Uterus (tissue), 4 donors: Measurements from ENCODE around the gene LRRC4B. TPM values are rescaled to one million over a fixed set of nuclear protein-coding genes. Genes with fewer than 3 reads are reported as not detected.

Experiments
- DNase-seq, 2 donors: peaks; one replicate each; pipeline ENCODE4 v3.0.0-alpha.2; 2019 to 2020
- H3K27ac ChIP-seq, 2 donors: fragments of 200-600 bp; sonication (generic); 1 replicate in 1 of 2; 2 replicates in 1 of 2; pipeline ENCODE4 v1.5.1; 2016 to 2018
- H3K27me3 ChIP-seq, 2 donors: fragments of 200-600 bp; sonication (generic); one replicate each; pipeline ENCODE4 v1.5.1; 2018 to 2019; ENCODE audit warnings: control low read depth in 1 of 2
- H3K36me3 ChIP-seq, 2 donors: fragments of 200-600 bp; sonication (generic); one replicate each; pipeline ENCODE4 v1.5.1; 2019; ENCODE audit warnings: control low read depth in 1 of 2
- H3K4me1 ChIP-seq, 2 donors: fragments of 200-600 bp; sonication (generic); one replicate each; pipeline ENCODE4 v1.5.1; 2018 to 2019; ENCODE audit warnings: control low read depth in 1 of 2
- H3K4me3 ChIP-seq, 2 donors: fragments of 200-600 bp; sonication (generic); 1 replicate in 1 of 2; 2 replicates in 1 of 2; pipeline ENCODE4 v1.5.1; 2018 to 2019; ENCODE audit warnings: mild to moderate bottlenecking in 1 of 2
- H3K9me3 ChIP-seq, 2 donors: fragments of 200-600 bp; sonication (generic); one replicate each; pipeline ENCODE4 v1.5.1; 2019; ENCODE audit warnings: control low read depth in 1 of 2
- CTCF ChIP-seq, 4 experiments: fragments of 200-600 bp in 2 of 4; fragments of 450-650 bp in 2 of 4; sonication (generic) in 2 of 4; IDR thresholded peaks; one replicate each; pipeline ENCODE4 v1.5.1; 2016 to 2019; ENCODE audit warnings: antibody characterized with exemption in 4 of 4, mild to moderate bottlenecking in 2 of 4, moderate library complexity in 1 of 4
- POLR2A ChIP-seq, 2 donors: fragments of 450-650 bp; IDR thresholded peaks; one replicate each; pipeline ENCODE4 v1.6.1; 2016; ENCODE audit warnings: antibody characterized with exemption in 2 of 2, mild to moderate bottlenecking in 1 of 2, moderate library complexity in 1 of 2
- intact Hi-C: fragments of 100-400 bp; cut with DNase I; formaldehyde crosslinking; loops from one replicate; pipeline ENCODE4 v1.15.1; 2023; ENCODE audit warnings: low total_unique reads
- total RNA-seq, 4 donors: library from RNA; depleted of rRNA in 3 of 4; stranded (reverse); fragments of >200 nt in 3 of 4; gene quantifications; one replicate each; pipeline versions ENCODE4 v1.1.0 to v1.2.4, GENCODE V29; 2014 to 2023
- donor health status: DM: yes; HTN: yes; CAD: no.

Gene LRRC4B
- total RNA-seq, 4 donors from 2014 or later, result 2.4 to 38.0 (median 13.2) TPM

- no peak for DNase-seq
- Histone ChIP-seq H3K9me3 (no peaks in the 10 kb centered on the region), H3K4me3 (no peak overlapping the region), H3K36me3 (no peaks in the 10 kb centered on the region), H3K4me1 (peaks cover 0 to 4% of the 10 kb centered on the region in 2 donors), H3K27ac (no peak overlapping the region), H3K27me3 (peaks cover 0 to 5% of the 10 kb centered on the region in 2 donors)
- intact Hi-C loops, result no loop called here
- TF ChIP-seq CTCF (IDR thresholded peaks at IDR 0.05) (no peak), POLR2A (IDR thresholded peaks at IDR 0.05) (no peak)
Measured at GRCh38 chr19:50482271-50482855, 85.9 kb downstream of the LRRC4B start.

- Histone ChIP-seq H3K36me3 (no peaks in the 10 kb centered on the region), H3K4me1 (peaks cover 0 to 10% of the 10 kb centered on the region in 2 donors), H3K9me3 (no peaks in the 10 kb centered on the region), H3K27me3 (no peaks in the 10 kb centered on the region), H3K27ac (no peak overlapping the region), H3K4me3 (no peak overlapping the region)
- intact Hi-C loops, result no loop called here
- TF ChIP-seq POLR2A (IDR thresholded peaks at IDR 0.05) (no peak), CTCF (IDR thresholded peaks at IDR 0.05) (no peak)
- DNase-seq, result no peak
Measured at GRCh38 chr19:50481351-50482149, 86.7 kb downstream of the LRRC4B start.

- H3K27me3 ChIP-seq, result no peaks in the 10 kb centered on the region
- no peak overlapping the region for H3K27ac ChIP-seq
- H3K36me3 ChIP-seq, result no peaks in the 10 kb centered on the region
- TF ChIP-seq POLR2A (IDR thresholded peaks at IDR 0.05), result no peak
- no peak for TF ChIP-seq CTCF (IDR thresholded peaks at IDR 0.05)
- H3K4me3 ChIP-seq, result no peak overlapping the region
- peaks cover 0 to 10% of the 10 kb centered on the region in 2 donors for H3K4me1 ChIP-seq
- intact Hi-C loops, result no loop called here
- no peaks in the 10 kb centered on the region for H3K9me3 ChIP-seq
- no peak for DNase-seq
Measured at GRCh38 chr19:50480281-50481111, 87.7 kb downstream of the LRRC4B start.

GRCh38 chr19:50479761-50480251 lies 88.4 kb downstream of the LRRC4B start:
- no peak overlapping the region for H3K27ac ChIP-seq
- H3K36me3 ChIP-seq, result no peaks in the 10 kb centered on the region
- intact Hi-C loops, result no loop called here
- H3K4me1 ChIP-seq, result peaks cover 0 to 10% of the 10 kb centered on the region in 2 donors
- H3K9me3 ChIP-seq, result no peaks in the 10 kb centered on the region
- H3K27me3 ChIP-seq, result no peaks in the 10 kb centered on the region
- DNase-seq, result no peak
- no peak for TF ChIP-seq POLR2A (IDR thresholded peaks at IDR 0.05)
- TF ChIP-seq CTCF (IDR thresholded peaks at IDR 0.05), result no peak
- H3K4me3 ChIP-seq, result no peak overlapping the region
